Stimulated activated CD4-positive, alpha-beta T cell treated with anti-CD3 and anti-CD28 coated beads, Interleukin-1b, Interleukin-23, amount 100 ng/mL, for 48 hours (primary cell): ENCODE measurements around the gene RGS11.
"Not testable (repeated sequence)": the region's sequence is repeated elsewhere in the genome, so short reads cannot be mapped to it uniquely, and the experiment has no call there.

Experiments used
- DNase-seq: peaks from one replicate; pipeline ENCODE4 v3.0.0-alpha.2; 2020

RGS11 gene

GRCh38 chr16:279531-279930 is 3.8 kb upstream of the RGS11 start:
- DNase-seq, result no peak

- peak; percentile 30 for DNase-seq
Observed at GRCh38 chr16:278863-279366, 3.2 kb upstream of the RGS11 start.

DNA sequence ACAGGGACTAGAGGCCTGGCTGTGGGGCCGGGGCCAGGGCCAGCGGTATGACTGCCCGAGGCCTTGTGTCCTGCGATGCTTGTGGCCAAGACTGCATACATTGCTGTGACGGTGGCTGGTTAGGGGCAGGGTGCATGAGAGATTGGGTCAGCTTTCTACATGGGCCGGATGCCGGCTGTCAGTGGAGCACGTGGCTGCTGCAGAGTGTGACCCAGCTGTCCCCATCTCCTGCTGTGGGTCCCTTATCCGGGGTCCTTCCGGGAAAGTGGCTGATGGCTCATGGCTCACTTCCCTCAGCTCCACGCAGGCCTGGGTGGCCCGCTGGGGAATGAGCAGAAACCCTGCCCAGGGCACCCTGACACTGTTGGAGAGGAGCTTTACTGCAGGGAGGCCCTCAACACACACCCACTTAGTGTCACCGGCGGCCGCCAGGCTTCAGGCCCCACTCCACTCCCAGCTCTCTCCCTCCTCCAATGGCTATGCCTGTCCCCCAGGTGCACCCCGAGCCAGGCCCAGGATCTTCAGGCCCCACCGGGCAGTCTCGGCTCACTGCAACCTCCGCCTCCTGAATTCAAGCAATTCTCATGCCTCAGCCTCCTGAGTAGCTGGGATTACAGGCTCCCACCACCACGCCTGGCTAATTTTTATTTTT is 808 bp upstream of the RGS11 start:
- no peak for DNase-seq

DNA sequence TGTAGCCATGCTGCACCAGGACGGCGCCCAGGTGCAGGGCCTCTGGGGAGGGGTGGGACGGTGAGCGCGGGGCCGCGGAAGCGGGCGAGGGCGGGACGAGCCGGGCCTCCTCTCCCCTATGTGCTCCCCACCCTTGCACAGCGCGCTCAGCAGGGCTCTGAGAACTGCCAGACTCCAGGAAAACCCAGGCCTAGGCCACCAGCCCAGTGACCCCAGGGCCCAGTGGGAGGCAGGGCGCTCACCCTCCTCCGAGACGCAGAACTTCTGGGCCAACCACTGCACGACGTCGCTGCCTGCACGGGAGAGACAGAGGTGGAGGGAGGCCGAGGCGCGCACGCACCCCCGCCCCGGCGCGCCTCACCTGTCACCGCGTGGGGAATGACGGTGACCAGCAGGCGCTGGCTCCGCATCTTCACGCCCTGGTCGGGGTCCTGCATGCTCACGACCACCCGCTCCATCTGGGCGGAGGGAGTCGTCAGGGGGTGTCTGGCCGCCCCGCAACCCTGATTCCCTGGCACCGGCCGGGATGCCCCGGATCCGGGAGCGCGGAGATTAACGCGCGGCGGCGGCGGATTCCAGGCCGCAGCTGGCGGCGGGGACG is 603 bp downstream of the RGS11 start:
- no peak for DNase-seq

DNA sequence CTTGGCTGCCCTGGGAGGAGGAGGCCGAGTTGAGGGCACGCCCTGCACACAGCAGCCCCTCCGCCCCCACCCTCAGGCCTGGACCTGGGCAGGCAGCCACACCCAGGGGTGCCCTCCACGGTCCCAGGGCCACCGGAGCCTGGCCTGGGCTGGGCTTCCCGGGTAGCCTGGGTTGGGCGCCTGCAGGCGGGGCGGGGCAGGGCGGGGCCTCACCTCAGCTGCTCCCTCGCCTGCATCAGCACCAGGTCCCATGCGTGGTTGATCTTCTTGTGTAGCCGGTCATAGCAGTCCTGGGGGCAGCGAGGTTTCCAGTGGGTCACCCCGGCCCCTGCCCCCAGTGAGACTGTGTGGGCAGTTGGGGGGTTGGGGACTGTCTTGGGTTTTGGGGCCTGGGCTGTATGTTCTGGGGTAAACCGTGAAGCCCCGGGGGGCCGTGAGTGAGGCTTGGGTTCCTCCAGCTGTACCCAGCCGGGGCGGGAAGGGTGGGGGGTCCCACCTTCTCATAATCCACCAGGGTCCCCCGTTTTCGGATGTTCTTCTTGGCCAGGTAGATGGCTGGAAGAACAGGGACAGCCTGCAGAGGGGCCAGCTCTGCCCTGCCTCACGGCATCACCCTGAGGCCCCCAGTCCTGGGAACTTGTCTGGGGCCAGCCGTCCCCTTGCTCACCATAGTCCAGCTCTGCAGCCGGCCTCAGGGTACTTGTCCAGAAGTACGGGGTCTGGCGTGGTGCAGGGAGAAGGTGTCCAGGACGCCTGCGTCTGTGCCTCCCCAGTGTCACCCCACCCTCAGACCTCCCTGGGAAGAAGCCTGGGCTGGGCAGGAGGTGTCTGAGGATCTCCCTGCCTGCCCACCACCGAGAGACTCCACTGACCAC is 2.0 kb downstream of the RGS11 start:
- DNase-seq, result no peak

DNA sequence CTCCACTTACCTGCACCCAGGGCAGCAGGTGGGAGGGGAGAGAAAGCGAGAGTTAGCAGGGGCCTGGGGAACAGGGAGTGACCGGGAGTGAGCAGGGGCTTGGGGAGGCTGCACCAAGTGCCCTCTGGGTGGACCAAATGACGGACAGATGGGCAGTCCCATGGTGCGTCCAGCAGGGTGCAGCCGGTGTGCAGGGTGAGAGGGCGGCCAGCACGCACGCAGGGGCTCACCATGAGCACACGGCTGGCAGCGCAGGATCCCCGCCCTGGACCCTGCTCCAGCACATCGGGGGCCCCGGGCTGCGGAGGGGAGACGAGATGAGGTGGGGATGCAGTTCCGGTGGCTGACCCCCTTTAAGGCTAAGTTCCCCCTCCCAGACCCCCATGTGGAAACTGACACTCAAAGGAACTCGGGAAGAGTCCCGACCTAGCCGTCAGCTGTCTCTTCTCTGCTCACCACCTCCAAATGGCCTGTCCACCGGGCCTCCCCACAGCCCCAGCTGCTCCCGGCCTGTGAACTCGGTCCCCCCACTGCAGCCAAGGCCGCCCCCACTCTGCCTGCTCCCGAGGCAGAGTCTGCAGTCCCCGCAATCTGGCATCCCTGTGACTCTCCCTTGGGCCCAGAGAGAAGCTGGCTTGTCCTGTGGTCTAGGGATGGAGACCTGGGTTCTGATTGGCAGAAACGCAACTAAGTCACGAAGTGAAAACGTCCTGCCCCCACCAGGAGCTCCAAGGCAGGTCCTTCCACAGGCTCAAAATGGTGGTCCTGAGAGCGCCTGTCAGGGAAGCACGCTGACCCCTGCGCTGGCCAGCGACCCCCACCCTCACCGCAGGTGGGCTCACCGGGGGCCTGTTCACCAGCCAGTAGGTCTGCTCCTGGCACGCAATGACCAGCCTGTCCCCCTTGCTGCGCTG is 2.9 kb downstream of the RGS11 start:
- no peak for DNase-seq

DNA sequence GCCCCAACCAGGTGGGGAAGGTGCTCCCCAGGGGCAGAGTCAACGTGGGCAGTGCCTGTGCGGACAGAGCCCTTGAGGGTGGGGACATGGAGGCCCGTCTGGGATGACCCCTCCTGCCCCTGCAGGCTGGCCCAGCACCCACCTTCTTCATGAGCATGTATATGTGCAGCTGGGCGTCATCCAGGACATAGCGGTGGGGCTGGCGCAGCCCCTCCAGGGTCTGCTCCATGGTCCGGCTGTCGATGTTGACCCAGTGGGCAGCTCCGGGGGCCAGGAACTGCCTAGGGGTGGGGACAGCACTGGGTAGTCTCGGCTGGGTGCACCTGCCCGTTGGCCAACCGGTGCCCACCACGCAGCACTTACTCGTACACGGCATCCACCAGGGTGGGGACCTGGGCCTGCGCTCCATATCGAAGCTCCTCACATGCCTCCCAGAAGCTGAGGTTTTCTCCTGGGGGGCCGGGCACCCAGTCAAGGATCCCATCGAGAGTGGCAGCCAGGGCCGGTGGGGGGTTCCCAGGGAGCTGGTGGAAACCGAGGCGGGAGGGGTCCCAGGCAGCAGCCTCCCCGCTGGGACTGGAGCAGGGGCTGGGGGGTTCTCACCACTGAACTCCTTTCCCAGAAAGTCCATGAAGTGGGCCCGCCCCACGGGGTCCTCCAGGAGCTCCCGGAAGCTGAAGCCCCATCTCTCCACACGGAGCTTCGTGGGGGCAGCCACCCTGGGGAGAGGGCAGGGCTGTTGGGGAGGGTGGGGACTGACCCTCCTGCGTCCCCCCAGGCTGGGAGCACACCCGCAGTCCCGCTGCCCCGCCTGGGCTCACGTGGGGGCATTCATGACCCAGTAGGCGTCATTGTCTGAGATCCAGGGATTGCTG is 5.1 kb downstream of the RGS11 start:
- DNase-seq, result no peak

DNA sequence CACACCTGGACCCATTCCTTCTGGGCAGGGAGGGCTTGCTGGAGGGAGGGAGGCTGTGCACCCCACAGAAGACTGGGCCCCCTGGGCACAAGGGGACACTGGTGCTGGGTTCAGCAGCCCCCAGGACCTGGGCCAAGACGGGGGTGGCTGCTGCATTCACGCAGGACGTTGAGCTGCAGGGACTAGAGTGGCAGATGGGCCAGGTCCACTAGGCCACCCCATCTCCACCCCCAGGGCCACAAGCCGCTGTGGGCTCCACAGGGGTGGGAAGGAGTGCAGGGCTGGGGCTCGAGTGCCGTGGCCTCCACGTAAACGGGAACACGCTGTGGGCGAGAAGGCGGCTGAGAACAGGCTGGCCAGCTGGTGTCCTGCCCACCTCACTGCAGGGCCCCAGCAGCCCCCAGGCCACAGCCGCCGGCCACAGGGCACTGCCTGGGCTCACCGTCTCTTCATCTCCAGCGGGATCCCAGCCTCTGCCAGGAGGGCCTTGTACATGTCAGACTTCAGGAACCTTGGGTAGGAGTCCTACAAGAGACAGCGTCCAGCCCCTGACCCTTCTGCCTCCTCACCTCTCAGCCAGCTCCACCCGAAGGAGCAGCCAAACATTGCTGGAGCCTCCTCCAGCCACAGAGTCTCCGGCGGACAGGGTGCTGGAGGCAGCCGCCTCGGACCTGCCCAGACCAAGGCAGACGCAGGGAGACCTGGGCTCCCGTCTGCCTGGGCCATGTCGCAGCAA is 6.5 kb downstream of the RGS11 start:
- DNase-seq, result no peak

- no peak for DNase-seq
Observed at GRCh38 chr16:268141-269053, 7.3 kb downstream of the RGS11 start.

GRCh38 chr16:267562-267961 is 8.2 kb downstream of the RGS11 start:
- not testable (repeated sequence) for DNase-seq

- no peak for DNase-seq
Observed at GRCh38 chr16:266258-267164, 9.2 kb downstream of the RGS11 start.

- DNase-seq, result no peak
Observed at GRCh38 chr16:265711-266110, 10.0 kb downstream of the RGS11 start.

GRCh38 chr16:265002-265529 is 10.7 kb downstream of the RGS11 start:
- no peak for DNase-seq

- DNase-seq, result no peak
Observed at GRCh38 chr16:264440-264951, 11.2 kb downstream of the RGS11 start.

GRCh38 chr16:263944-264343 is 11.8 kb downstream of the RGS11 start:
- DNase-seq, result no peak

DNA sequence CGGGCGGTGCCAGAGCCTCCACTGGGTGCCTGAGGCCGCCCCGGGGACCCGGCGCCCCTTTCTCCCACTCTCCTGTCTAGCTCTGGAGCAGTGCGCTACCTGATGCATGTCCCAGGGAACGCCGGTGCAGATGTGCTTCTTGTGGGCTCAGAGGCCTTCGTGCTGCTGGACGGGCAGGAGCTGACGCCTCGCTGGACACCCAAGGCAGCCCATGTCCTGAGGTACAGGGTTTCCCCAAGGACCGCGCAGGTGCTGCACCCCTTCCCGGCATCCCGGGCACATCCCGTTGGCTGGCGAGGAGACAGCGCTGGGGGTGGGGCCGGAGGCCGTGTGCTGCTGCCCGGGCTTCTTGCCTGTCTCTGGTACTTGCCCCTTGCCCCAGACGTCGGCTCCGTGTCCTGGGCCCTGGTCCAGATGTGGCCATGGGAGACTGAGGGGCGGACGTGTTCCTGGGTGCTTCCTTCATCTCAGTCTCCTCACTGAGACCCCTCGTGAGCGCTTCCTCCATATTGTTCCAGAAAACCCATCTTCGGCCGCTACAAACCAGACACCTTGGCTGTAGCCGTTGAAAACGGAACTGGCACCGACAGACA is 12.5 kb downstream of the RGS11 start:
- DNase-seq, result no peak

- DNase-seq, result no peak
Observed at GRCh38 chr16:262121-262745, 13.5 kb downstream of the RGS11 start.
